Fibroblast of lung (primary cell): Measurements from ENCODE around the gene SPATS1.

Source experiments
- CTCF ChIP-seq, 2 donors: IDR thresholded peaks in 1 of 2; conservative IDR thresholded peaks in 1 of 2; 1 replicate in 1 of 2; 2 replicates in 1 of 2; pipeline ENCODE4 v1.5.1; 2011 to 2012; ENCODE audit warnings: low read length in 2 of 2, control low read depth in 1 of 2, inconsistent platforms in 1 of 2, low read depth in 1 of 2, mild to moderate bottlenecking in 1 of 2
- EZH2 ChIP-seq: IDR thresholded peaks from 2 replicates; pipeline ENCODE4 v1.5.1; 2012; ENCODE audit warnings: low read length, control low read depth, mild to moderate bottlenecking; ENCODE audit errors: missing control alignments

- TF ChIP-seq EZH2 (no peak), CTCF (conservative IDR thresholded peaks at IDR 0.05 in 1 of 2, IDR thresholded peaks at IDR 0.05 in 1 of 2; ENCODE audit: low read depth in 1 of 2, low read length in 2 of 2) (no peak)
Measured at GRCh38 chr6:44377484-44377883, 35.0 kb downstream of the SPATS1 start.
